Activated naive CD4-positive, alpha-beta T cell treated with anti-CD3 and anti-CD28 coated beads, Interleukin-2, amount 50 U/mL, for 24 hours (primary cell): Measurements from ENCODE around the gene JAK2.
"Not testable (repeated sequence)": the region's sequence is repeated elsewhere in the genome, so short reads cannot be mapped to it uniquely, and the experiment has no call there.

Source experiments
- H3K27ac Mint-ChIP-seq: one replicate; pipeline ENCODE4 v1.8.0; 2021; ENCODE audit warnings: mild to moderate bottlenecking, mixed read lengths
- H3K27me3 Mint-ChIP-seq: one replicate; pipeline ENCODE4 v1.8.0; 2021; ENCODE audit warnings: mixed read lengths
- H3K36me3 Mint-ChIP-seq: one replicate; pipeline ENCODE4 v1.8.0; 2021; ENCODE audit warnings: mixed read lengths
- H3K4me1 Mint-ChIP-seq: one replicate; pipeline ENCODE4 v1.8.0; 2021; ENCODE audit warnings: mixed read lengths
- H3K4me3 Mint-ChIP-seq: one replicate; pipeline ENCODE4 v1.8.0; 2021; ENCODE audit warnings: mild to moderate bottlenecking, mixed read lengths
- H3K9me3 Mint-ChIP-seq: one replicate; pipeline ENCODE4 v1.8.0; 2021; ENCODE audit warnings: mixed read lengths

Gene JAK2

GRCh38 chr9:5062631-5063030, 77.6 kb downstream of the JAK2 start:
- no peaks in the 10 kb centered on the region for H3K4me1 Mint-ChIP-seq
- H3K36me3 Mint-ChIP-seq = peaks cover 37% of the 10 kb centered on the region
- no peaks in the 10 kb centered on the region for H3K27me3 Mint-ChIP-seq
- H3K27ac Mint-ChIP-seq = no peak overlapping the region
- no peaks in the 10 kb centered on the region for H3K9me3 Mint-ChIP-seq
- no peak overlapping the region for H3K4me3 Mint-ChIP-seq

GRCh38 chr9:5072871-5073270, 87.8 kb downstream of the JAK2 start:
- H3K27ac Mint-ChIP-seq = no peak overlapping the region
- no peaks in the 10 kb centered on the region for H3K4me1 Mint-ChIP-seq
- no peak overlapping the region for H3K4me3 Mint-ChIP-seq
- peaks cover 34% of the 10 kb centered on the region for H3K36me3 Mint-ChIP-seq
- no peaks in the 10 kb centered on the region for H3K9me3 Mint-ChIP-seq
- H3K27me3 Mint-ChIP-seq = no peaks in the 10 kb centered on the region

GRCh38 chr9:5073701-5074100, 88.6 kb downstream of the JAK2 start:
- no peaks in the 10 kb centered on the region for H3K27me3 Mint-ChIP-seq
- H3K27ac Mint-ChIP-seq = no peak overlapping the region
- no peaks in the 10 kb centered on the region for H3K4me1 Mint-ChIP-seq
- no peaks in the 10 kb centered on the region for H3K9me3 Mint-ChIP-seq
- no peak overlapping the region for H3K4me3 Mint-ChIP-seq
- peaks cover 34% of the 10 kb centered on the region for H3K36me3 Mint-ChIP-seq

- Mint-ChIP-seq H3K36me3 (peaks cover 51% of the 10 kb centered on the region), H3K4me1 (no peaks in the 10 kb centered on the region)
These were observed 100.9 kb downstream of the JAK2 start for GRCh38 chr9:5085993-5086392.

GRCh38 chr9:5089737-5090136, 104.7 kb downstream of the JAK2 start:
- Mint-ChIP-seq H3K4me1 (no peaks in the 10 kb centered on the region), H3K4me3 (no peak overlapping the region), H3K27ac (no peak overlapping the region), H3K27me3 (no peaks in the 10 kb centered on the region), H3K36me3 (peaks cover 28% of the 10 kb centered on the region), H3K9me3 (no peaks in the 10 kb centered on the region)

More at GRCh38 chr9:5085993-5086392, 100.9 kb downstream of the JAK2 start:
- Mint-ChIP-seq H3K27me3 (no peaks in the 10 kb centered on the region), H3K27ac (no peak overlapping the region), H3K9me3 (no peaks in the 10 kb centered on the region), H3K4me3 (no peak overlapping the region)

DNA sequence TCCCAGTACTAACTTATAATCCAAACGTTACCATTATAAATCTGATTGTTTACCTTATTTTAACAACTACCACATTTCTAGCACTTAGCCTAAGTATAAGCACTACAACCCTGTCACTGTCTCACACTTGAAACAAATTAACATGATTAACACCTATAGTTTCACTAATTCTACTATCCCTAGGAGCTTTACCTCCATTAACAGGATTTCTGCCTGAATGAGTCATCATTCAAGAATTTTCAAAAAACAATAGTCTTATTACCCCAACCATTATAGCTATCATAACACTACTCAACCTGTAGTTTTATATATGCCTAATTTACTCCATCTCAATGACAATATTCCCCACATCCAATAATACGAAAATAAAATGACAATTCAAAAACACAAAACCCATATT, 110.7 kb downstream of the JAK2 start:
- H3K9me3 Mint-ChIP-seq = no peaks in the 10 kb centered on the region
- H3K27ac Mint-ChIP-seq = no peak overlapping the region
- no peaks in the 10 kb centered on the region for H3K36me3 Mint-ChIP-seq
- H3K27me3 Mint-ChIP-seq = no peaks in the 10 kb centered on the region
- H3K4me3 Mint-ChIP-seq = no peak overlapping the region
- no peaks in the 10 kb centered on the region for H3K4me1 Mint-ChIP-seq

DNA sequence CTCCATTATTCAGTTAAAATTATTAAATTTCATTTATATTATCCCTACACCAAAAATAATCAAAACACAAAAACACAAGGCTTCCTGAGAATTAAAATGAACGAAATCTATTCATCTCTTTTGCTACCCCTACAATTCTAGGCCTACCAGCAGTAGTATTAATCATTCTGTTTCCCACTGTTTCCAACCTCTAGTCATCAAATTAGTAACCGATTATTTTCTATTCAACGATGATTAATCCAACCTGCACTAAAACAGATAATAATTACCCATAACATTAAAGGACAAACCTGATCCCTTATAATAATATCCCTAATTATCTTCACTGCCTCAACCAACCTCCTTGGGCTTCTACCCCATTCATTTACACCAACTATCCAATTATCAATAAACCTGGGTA, 114.4 kb downstream of the JAK2 start:
- no peak overlapping the region for H3K27ac Mint-ChIP-seq
- H3K9me3 Mint-ChIP-seq = peaks cover 8% of the 10 kb centered on the region
- no peaks in the 10 kb centered on the region for H3K4me1 Mint-ChIP-seq
- peaks cover 23% of the 10 kb centered on the region for H3K36me3 Mint-ChIP-seq
- no peaks in the 10 kb centered on the region for H3K27me3 Mint-ChIP-seq
- no peak overlapping the region for H3K4me3 Mint-ChIP-seq

DNA sequence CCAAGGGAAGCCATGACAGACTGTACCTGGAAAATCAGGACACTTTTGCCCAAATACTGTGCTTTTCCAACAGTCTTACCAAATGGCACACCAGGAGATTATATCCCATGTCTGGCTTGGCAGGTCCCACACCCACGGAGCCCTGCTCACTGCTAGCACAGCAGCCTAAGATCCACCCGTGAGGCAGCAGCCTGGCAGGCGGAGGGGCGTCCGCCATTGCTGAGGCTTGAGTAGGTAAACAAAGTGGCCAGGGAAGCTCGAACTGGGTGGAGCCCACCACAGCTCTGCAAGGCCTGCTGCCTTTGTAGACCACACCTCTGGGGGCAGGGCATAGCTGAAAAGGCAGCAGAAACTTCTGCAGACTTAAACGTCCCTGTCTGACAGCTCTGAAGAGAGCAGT, 116.1 kb downstream of the JAK2 start:
- not testable (repeated sequence) for H3K27me3 Mint-ChIP-seq, H3K4me1 Mint-ChIP-seq, H3K27ac Mint-ChIP-seq, H3K9me3 Mint-ChIP-seq, H3K4me3 Mint-ChIP-seq
- peaks cover 34% of the 10 kb centered on the region for H3K36me3 Mint-ChIP-seq

DNA sequence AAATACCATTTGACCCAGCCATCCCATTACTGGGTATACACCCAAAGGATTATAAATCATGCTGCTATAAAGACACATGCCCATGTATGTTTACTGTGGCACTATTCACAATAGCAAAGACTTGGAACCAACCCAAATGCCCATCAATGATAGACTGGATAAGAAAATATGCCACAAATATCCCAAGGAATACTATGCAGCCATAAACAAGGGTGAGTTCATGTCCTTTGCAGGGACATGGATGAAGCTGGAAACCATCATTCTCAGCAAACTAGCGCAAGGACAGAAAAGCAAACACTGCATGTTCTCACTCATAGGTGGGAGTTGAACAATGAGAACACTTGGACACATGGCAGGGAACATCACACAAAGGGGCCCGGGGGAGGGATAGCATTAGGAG, 121.4 kb downstream of the JAK2 start:
- not testable (repeated sequence) for H3K4me3 Mint-ChIP-seq, H3K27me3 Mint-ChIP-seq, H3K9me3 Mint-ChIP-seq, H3K4me1 Mint-ChIP-seq, H3K27ac Mint-ChIP-seq
- peaks cover 34% of the 10 kb centered on the region for H3K36me3 Mint-ChIP-seq

- H3K4me3 Mint-ChIP-seq = no peak overlapping the region
- H3K27me3 Mint-ChIP-seq = no peaks in the 10 kb centered on the region
- no peaks in the 10 kb centered on the region for H3K9me3 Mint-ChIP-seq
- no peaks in the 10 kb centered on the region for H3K4me1 Mint-ChIP-seq
- no peak overlapping the region for H3K27ac Mint-ChIP-seq
- peaks cover 26% of the 10 kb centered on the region for H3K36me3 Mint-ChIP-seq
These were observed 126.0 kb downstream of the JAK2 start for GRCh38 chr9:5110867-5111681.

DNA sequence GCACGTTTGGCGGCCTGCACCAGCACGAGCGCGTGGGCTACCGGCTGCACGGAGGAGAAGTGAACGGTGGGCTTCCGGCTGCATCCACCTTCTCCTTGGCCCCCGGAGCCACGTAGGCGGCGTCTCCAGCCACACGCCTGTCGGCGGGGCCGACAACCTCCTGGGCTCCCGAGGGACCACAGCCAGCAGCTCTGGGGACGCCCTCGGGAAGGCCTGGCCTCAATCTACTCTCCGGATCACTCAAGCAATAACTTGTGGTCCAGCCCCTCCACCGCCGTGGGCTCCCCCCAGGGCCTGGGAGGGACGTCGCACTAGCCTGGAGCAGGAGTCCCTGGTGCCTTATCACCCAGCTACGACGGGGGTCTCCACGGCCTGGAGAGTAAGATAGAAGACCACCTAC, 126.6 kb downstream of the JAK2 start:
- no peaks in the 10 kb centered on the region for H3K27me3 Mint-ChIP-seq
- no peaks in the 10 kb centered on the region for H3K9me3 Mint-ChIP-seq
- no peak overlapping the region for H3K27ac Mint-ChIP-seq
- H3K4me3 Mint-ChIP-seq = no peak overlapping the region
- H3K4me1 Mint-ChIP-seq = no peaks in the 10 kb centered on the region
- peaks cover 23% of the 10 kb centered on the region for H3K36me3 Mint-ChIP-seq

- Mint-ChIP-seq H3K9me3 (no peaks in the 10 kb centered on the region), H3K27me3 (no peaks in the 10 kb centered on the region), H3K4me1 (peaks cover 4% of the 10 kb centered on the region), H3K36me3 (peaks cover 25% of the 10 kb centered on the region), H3K4me3 (no peak overlapping the region), H3K27ac (no peak overlapping the region)
These were observed 127.1 kb downstream of the JAK2 start for GRCh38 chr9:5112109-5112592.

- H3K4me1 Mint-ChIP-seq = peaks cover 5% of the 10 kb centered on the region
- no peaks in the 10 kb centered on the region for H3K27me3 Mint-ChIP-seq
- H3K36me3 Mint-ChIP-seq = peaks cover 25% of the 10 kb centered on the region
- no peaks in the 10 kb centered on the region for H3K9me3 Mint-ChIP-seq
- no peak overlapping the region for H3K4me3 Mint-ChIP-seq
- no peak overlapping the region for H3K27ac Mint-ChIP-seq
These were observed 127.6 kb downstream of the JAK2 start for GRCh38 chr9:5112646-5113045.

- H3K36me3 Mint-ChIP-seq = peaks cover 25% of the 10 kb centered on the region
- H3K4me1 Mint-ChIP-seq = peaks cover 5% of the 10 kb centered on the region
- H3K4me3 Mint-ChIP-seq = no peak overlapping the region
- no peaks in the 10 kb centered on the region for H3K9me3 Mint-ChIP-seq
- no peaks in the 10 kb centered on the region for H3K27me3 Mint-ChIP-seq
- no peak overlapping the region for H3K27ac Mint-ChIP-seq
These were observed 128.5 kb downstream of the JAK2 start for GRCh38 chr9:5113523-5113922.

DNA sequence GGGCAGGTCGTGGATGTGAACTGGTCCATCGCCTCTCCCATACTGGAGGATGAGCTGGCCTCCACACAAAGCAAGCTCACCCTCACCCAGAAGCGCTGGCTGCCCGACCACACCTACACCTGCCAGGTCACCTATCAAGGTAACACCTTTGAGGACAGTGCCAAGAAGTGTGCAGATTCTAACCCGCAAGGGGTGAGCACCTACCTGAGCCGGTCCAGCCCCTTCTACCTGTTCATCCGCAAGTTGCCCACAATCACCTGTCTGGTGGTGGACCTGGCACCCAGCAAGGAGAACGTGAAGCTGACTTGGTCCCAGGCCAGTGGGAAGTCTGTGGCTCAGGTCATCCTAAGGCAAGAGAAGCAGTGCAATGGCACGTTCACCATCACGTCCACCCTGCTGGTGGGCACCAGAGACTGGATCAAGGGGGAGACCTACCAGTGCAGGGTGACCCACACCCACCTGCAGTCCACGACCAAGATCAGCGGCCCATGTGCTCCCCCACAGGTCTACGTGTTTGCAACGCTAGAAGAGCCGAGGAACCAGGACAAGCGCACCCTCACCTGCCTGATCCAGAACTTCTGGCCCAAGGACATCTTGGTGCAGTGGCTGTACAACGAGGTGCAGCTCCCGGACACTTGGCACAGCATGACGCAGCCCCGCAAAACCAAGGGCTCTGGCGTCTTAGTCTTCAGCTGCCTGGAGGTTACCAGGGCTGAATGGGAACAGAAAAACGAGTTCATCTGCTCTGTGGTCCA, 129.1 kb downstream of the JAK2 start:
- Mint-ChIP-seq H3K4me1 (peaks cover 5% of the 10 kb centered on the region), H3K36me3 (peaks cover 25% of the 10 kb centered on the region), H3K9me3 (no peaks in the 10 kb centered on the region), H3K4me3 (no peak overlapping the region), H3K27ac (no peak overlapping the region), H3K27me3 (no peaks in the 10 kb centered on the region)

GRCh38 chr9:5122116-5122515, 137.0 kb downstream of the JAK2 start:
- Mint-ChIP-seq H3K27ac (no peak overlapping the region), H3K9me3 (no peaks in the 10 kb centered on the region), H3K36me3 (peaks cover 30% of the 10 kb centered on the region)

More at GRCh38 chr9:5122116-5122515, 137.0 kb downstream of the JAK2 start:
- Mint-ChIP-seq H3K4me3 (no peak overlapping the region), H3K27me3 (no peaks in the 10 kb centered on the region), H3K4me1 (peaks cover 1% of the 10 kb centered on the region)
